Uterus (tissue), 2 donors: Measurements from ENCODE around the gene C20orf204.

Source experiments
- POLR2A ChIP-seq, 2 donors: fragments of 450-650 bp; IDR thresholded peaks; one replicate each; pipeline ENCODE4 v1.6.1; 2016; ENCODE audit warnings: antibody characterized with exemption in 2 of 2, mild to moderate bottlenecking in 1 of 2, moderate library complexity in 1 of 2
- TF ChIP-seq, protein P1 (sequence below), 4 experiments: fragments of 200-600 bp in 2 of 4; fragments of 450-650 bp in 2 of 4; sonication (generic) in 2 of 4; IDR thresholded peaks; one replicate each; pipeline ENCODE4 v1.5.1; 2016 to 2019; ENCODE audit warnings: antibody characterized with exemption in 4 of 4, mild to moderate bottlenecking in 2 of 4, moderate library complexity in 1 of 4

DNA sequence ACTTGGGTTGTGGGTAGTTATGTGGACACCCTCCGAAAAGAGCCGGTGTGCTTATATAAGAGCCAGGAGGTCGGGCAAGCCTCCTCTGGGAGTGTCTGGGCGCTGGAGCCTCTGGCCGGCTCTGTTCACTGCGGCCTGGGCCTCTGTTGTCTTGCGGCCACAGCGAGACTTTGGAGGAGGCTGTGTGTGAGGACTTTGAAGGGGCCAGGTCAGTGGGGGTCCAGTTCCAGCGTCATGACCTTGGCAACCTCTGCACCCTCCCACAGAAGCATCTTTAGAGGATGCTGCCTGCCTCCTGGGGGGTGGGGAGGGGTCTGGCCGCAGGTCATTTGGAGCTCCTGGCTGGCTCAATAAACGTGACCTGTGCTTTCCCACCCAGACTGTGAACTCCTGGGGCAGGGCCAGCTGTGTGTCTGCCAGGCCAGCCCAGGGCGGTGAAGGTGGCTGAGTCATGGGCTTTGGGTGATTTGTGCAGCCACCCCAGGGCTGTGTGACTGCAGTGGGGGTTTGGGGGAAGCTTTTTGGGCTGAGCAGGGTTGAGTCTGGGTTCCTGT lies 28.2 kb downstream of the C20orf204 start:
- TF ChIP-seq POLR2A (IDR thresholded peaks at IDR 0.05): no peak
- TF ChIP-seq, protein P1, sequence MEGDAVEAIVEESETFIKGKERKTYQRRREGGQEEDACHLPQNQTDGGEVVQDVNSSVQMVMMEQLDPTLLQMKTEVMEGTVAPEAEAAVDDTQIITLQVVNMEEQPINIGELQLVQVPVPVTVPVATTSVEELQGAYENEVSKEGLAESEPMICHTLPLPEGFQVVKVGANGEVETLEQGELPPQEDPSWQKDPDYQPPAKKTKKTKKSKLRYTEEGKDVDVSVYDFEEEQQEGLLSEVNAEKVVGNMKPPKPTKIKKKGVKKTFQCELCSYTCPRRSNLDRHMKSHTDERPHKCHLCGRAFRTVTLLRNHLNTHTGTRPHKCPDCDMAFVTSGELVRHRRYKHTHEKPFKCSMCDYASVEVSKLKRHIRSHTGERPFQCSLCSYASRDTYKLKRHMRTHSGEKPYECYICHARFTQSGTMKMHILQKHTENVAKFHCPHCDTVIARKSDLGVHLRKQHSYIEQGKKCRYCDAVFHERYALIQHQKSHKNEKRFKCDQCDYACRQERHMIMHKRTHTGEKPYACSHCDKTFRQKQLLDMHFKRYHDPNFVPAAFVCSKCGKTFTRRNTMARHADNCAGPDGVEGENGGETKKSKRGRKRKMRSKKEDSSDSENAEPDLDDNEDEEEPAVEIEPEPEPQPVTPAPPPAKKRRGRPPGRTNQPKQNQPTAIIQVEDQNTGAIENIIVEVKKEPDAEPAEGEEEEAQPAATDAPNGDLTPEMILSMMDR (IDR thresholded peaks at IDR 0.05): no peak
